Naive B cell (primary cell): Measurements from ENCODE around the gene NDFIP2. TPM values are rescaled to one million over a fixed set of nuclear protein-coding genes. Genes with fewer than 3 reads are reported as not detected.
A peak's percentile ranks its signal among the peaks of the same experiment; 100 is the strongest.
"Not testable (repeated sequence)": the region's sequence is repeated elsewhere in the genome, so short reads cannot be mapped to it uniquely, and the experiment has no call there.

Experiments
- ATAC-seq, 2 donors: fragments of 150-1000 bp; cut with Tn5 transposase; 2 replicates each; pipeline ENCODE4 v1.10.0; 2021; ENCODE audit warnings: low read depth in 2 of 2, mild to moderate bottlenecking in 2 of 2, moderate library complexity in 2 of 2
- DNase-seq: peaks from one replicate; pipeline ENCODE4 v3.0.0; 2022
- H3K27ac Mint-ChIP-seq, 6 donors: one replicate each; pipeline ENCODE4 v1.8.0; 2020 to 2022; ENCODE audit warnings: mild to moderate bottlenecking in 6 of 6, mixed read lengths in 6 of 6, moderate library complexity in 5 of 6, inconsistent platforms in 2 of 6
- H3K27me3 Mint-ChIP-seq, 3 donors: one replicate each; pipeline ENCODE4 v1.8.0; 2021 to 2022; ENCODE audit warnings: mixed read lengths in 3 of 3, mild to moderate bottlenecking in 1 of 3
- H3K36me3 Mint-ChIP-seq, 2 donors: one replicate each; pipeline ENCODE4 v1.8.0; 2020 to 2022; ENCODE audit warnings: mixed read lengths in 2 of 2, inconsistent platforms in 1 of 2, mild to moderate bottlenecking in 1 of 2
- H3K4me1 Mint-ChIP-seq, 3 donors: one replicate each; pipeline ENCODE4 v1.8.0; 2020 to 2022; ENCODE audit warnings: mixed read lengths in 3 of 3, inconsistent platforms in 1 of 3, mild to moderate bottlenecking in 1 of 3, moderate library complexity in 1 of 3
- H3K4me3 Mint-ChIP-seq, 8 donors: one replicate each; pipeline ENCODE4 v1.8.0; 2020 to 2022; ENCODE audit warnings: mild to moderate bottlenecking in 8 of 8, mixed read lengths in 8 of 8, moderate library complexity in 8 of 8, inconsistent platforms in 2 of 8
- H3K9me3 Mint-ChIP-seq, 7 donors: one replicate each; pipeline ENCODE4 v1.8.0; 2020 to 2022; ENCODE audit warnings: mixed read lengths in 7 of 7, mild to moderate bottlenecking in 5 of 7, inconsistent platforms in 2 of 7, moderate library complexity in 1 of 7
- polyA plus RNA-seq, 6 donors: library from polyadenylated mRNA; unstranded; fragments of 300-500 nt; fragmentation: Illumina TruSeq; gene quantifications; one replicate each; pipeline ENCODE4 v1.2.3, GENCODE V29; 2021; ENCODE audit warnings: low read depth in 6 of 6

Gene NDFIP2
- polyA plus RNA-seq, 6 donors from 2014 or later: 0.14 TPM; not detected in 5

- not testable (repeated sequence) for H3K4me1 Mint-ChIP-seq, ATAC-seq, H3K36me3 Mint-ChIP-seq, DNase-seq, H3K27me3 Mint-ChIP-seq, H3K27ac Mint-ChIP-seq, H3K4me3 Mint-ChIP-seq
- peaks cover 5 to 26% (median 18%) of the 10 kb centered on the region in 7 donors for H3K9me3 Mint-ChIP-seq
Measured at GRCh38 chr13:79573892-79574291, 92.9 kb downstream of the NDFIP2 start.

DNA sequence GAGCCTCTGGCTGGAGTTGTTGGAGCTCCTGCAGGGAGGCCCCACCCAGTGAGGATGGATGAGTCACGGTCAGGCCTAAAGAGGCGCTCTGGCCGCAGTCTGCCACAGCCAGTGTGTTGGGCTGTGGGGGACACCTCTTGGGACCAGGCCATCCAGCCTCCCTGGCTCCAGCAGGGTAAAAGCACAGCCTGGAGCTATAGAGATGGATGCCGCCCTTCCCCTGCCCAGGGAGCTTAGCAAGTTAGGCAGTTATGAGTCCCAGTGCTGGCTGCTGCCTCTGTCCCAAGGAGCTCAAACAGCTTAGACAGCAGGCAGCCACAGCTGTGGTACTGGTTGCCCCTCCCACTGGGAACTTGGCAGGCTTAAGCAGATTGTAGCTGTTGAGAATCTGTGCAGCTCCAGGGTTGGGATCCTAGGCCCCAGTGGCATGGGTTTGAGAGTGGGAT is 100.9 kb downstream of the NDFIP2 start:
- Mint-ChIP-seq H3K27ac (no peak overlapping the region), H3K36me3 (no peaks in the 10 kb centered on the region)
- ATAC-seq: no peak

GRCh38 chr13:79582896-79583295 is 101.9 kb downstream of the NDFIP2 start:
- Mint-ChIP-seq H3K27me3 (no peaks in the 10 kb centered on the region), H3K9me3 (peaks cover 2 to 18% (median 7%) of the 10 kb centered on the region in 7 donors), H3K4me3 (no peak overlapping the region), H3K4me1 (no peaks in the 10 kb centered on the region), H3K36me3 (no peaks in the 10 kb centered on the region), H3K27ac (no peak overlapping the region)
- DNase-seq (no peak), ATAC-seq (no peak)

More for the DNA sequence above, 100.9 kb downstream of the NDFIP2 start:
- H3K27me3 Mint-ChIP-seq: no peaks in the 10 kb centered on the region
- H3K4me1 Mint-ChIP-seq: no peaks in the 10 kb centered on the region
- peaks cover 8 to 27% (median 14%) of the 10 kb centered on the region in 7 donors for H3K9me3 Mint-ChIP-seq
- H3K4me3 Mint-ChIP-seq: no peak overlapping the region
- DNase-seq: no peak

GRCh38 chr13:79585033-79585432 is 104.1 kb downstream of the NDFIP2 start:
- peaks cover 3 to 26% (median 15%) of the 10 kb centered on the region in 7 donors for H3K9me3 Mint-ChIP-seq
- ATAC-seq: no peak
- H3K4me1 Mint-ChIP-seq: no peaks in the 10 kb centered on the region
- no peaks in the 10 kb centered on the region for H3K27me3 Mint-ChIP-seq
- DNase-seq: no peak
- H3K36me3 Mint-ChIP-seq: no peaks in the 10 kb centered on the region
- H3K27ac Mint-ChIP-seq: no peak overlapping the region
- H3K4me3 Mint-ChIP-seq: no peak overlapping the region

- DNase-seq (no peak), ATAC-seq (no peak)
- H3K4me1 Mint-ChIP-seq: no peaks in the 10 kb centered on the region
- no peaks in the 10 kb centered on the region for H3K27me3 Mint-ChIP-seq
- H3K4me3 Mint-ChIP-seq: no peak overlapping the region
- no peaks in the 10 kb centered on the region for H3K36me3 Mint-ChIP-seq
- H3K9me3 Mint-ChIP-seq: peaks cover 2 to 21% (median 13%) of the 10 kb centered on the region in 7 donors
- H3K27ac Mint-ChIP-seq: no peak overlapping the region
Measured at GRCh38 chr13:79589603-79590393, 108.8 kb downstream of the NDFIP2 start.

DNA sequence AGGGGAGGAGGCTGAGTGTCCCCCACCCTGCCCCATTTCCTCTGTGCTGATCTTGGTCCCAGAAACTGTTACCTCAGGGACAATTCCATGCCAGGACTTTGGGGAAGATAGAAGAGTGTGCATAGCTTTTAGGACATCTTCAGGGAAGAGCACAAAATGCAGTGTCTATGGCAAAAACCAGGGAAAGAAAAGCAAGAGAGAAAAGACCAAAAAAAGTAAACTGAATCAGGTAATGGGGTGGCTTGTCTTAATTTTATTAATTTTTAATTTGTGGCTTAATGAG is 109.4 kb downstream of the NDFIP2 start:
- DNase-seq (no peak), ATAC-seq (no peak)
- Mint-ChIP-seq H3K4me1 (no peaks in the 10 kb centered on the region), H3K27me3 (no peaks in the 10 kb centered on the region), H3K9me3 (peaks cover 0 to 17% (median 10%) of the 10 kb centered on the region in 7 donors), H3K4me3 (no peak overlapping the region), H3K36me3 (no peaks in the 10 kb centered on the region), H3K27ac (no peak overlapping the region)

DNA sequence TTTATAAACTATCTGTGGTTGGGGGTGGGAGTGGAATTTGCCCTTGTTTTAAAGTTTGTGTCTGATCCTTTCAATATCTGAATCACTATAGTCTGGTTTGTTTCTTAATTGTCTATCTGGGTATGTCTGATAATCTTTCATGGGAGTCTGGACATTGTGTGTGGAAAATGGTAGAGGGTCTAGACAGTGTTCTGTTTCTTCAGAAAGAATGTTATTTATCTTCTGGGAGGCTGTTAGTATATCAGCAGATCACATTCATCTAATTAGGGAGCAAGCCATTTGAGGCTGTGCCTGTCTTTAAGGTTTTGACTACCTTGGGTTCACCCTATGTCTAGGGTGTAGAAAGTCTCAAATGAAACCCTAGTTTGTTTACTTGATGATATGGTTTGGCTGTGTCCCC is 110.5 kb downstream of the NDFIP2 start:
- Mint-ChIP-seq H3K36me3 (no peaks in the 10 kb centered on the region), H3K27ac (no peak overlapping the region)
- no peak for DNase-seq

GRCh38 chr13:79593121-79593520 is 112.2 kb downstream of the NDFIP2 start:
- ATAC-seq: no peak

More for the DNA sequence above, 110.5 kb downstream of the NDFIP2 start:
- H3K27me3 Mint-ChIP-seq: no peaks in the 10 kb centered on the region
- ATAC-seq: no peak
- no peak overlapping the region for H3K4me3 Mint-ChIP-seq
- H3K9me3 Mint-ChIP-seq: peaks cover 0 to 13% (median 10%) of the 10 kb centered on the region in 7 donors
- H3K4me1 Mint-ChIP-seq: no peaks in the 10 kb centered on the region

DNA sequence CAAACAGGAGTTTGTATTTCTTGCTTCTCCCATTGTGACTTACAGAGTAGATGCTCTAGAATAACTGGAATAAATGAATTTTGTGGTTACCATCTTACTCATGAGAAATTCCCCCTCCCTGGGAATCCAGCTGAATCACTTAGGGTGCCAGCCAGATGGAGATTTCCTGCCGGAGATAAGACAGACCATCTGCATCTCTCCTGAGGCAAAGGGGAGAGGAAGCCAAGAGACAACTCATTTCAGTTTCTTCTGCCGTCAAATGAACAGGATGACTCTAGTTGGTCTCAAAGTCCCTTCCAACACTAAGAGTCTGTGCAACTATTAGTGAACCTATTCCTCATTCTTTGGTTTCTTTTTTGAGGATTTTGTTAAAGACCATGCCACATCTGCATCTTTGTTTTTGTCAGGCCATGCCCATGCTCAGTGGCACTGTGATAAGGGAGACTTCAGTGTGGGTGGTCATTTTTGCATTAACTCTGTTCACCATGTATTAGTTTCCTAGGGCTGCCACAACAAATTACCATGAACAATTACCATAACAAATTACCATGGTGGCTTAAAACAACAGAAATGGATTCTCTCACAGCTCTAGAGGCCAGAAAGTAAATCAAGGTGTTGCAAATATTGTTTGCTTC is 112.8 kb downstream of the NDFIP2 start:
- H3K9me3 Mint-ChIP-seq: peaks cover 0 to 6% (median 2%) of the 10 kb centered on the region in 7 donors
- no peaks in the 10 kb centered on the region for H3K36me3 Mint-ChIP-seq
- no peaks in the 10 kb centered on the region for H3K4me1 Mint-ChIP-seq
- no peak for ATAC-seq
- DNase-seq: no peak
- no peaks in the 10 kb centered on the region for H3K27me3 Mint-ChIP-seq
- H3K27ac Mint-ChIP-seq: no peak overlapping the region
- H3K4me3 Mint-ChIP-seq: no peak overlapping the region

More at GRCh38 chr13:79593121-79593520, 112.2 kb downstream of the NDFIP2 start:
- no peaks in the 10 kb centered on the region for H3K36me3 Mint-ChIP-seq
- H3K27ac Mint-ChIP-seq: no peak overlapping the region
- H3K9me3 Mint-ChIP-seq: peaks cover 0 to 11% (median 8%) of the 10 kb centered on the region in 7 donors
- DNase-seq: no peak
- H3K27me3 Mint-ChIP-seq: no peaks in the 10 kb centered on the region
- H3K4me3 Mint-ChIP-seq: peak overlapping the region in 1 of 8 donors; percentile 54
- no peaks in the 10 kb centered on the region for H3K4me1 Mint-ChIP-seq

DNA sequence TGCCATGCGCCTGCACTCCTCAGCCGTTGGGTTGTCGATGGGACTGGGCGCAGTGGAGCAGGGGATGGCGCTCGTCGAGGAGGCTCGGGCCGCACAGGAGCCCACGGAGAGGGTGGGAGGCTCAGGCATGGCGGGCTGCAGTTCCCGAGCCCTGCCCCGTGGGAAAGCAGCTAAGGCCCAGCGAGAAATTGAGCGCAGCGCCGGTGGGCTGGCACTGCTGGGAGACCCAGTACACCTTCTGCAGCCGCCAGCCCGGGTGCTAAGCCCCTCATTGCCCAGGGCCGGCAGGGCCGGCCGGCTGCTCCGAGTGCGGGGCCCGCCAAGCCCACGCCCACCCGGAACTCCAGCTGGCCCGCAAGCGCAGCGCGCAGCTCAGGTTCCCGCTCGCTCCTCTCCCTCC is 119.2 kb downstream of the NDFIP2 start:
- not testable (repeated sequence) for DNase-seq, H3K27me3 Mint-ChIP-seq, H3K27ac Mint-ChIP-seq, H3K4me1 Mint-ChIP-seq, H3K36me3 Mint-ChIP-seq, H3K4me3 Mint-ChIP-seq, ATAC-seq
- H3K9me3 Mint-ChIP-seq: peaks cover 0 to 13% (median 3%) of the 10 kb centered on the region in 7 donors

GRCh38 chr13:79602936-79603335 is 122.0 kb downstream of the NDFIP2 start:
- H3K27ac Mint-ChIP-seq: no peak overlapping the region
- H3K4me1 Mint-ChIP-seq: no peaks in the 10 kb centered on the region
- DNase-seq (no peak), ATAC-seq (no peak)
- H3K4me3 Mint-ChIP-seq: no peak overlapping the region
- H3K27me3 Mint-ChIP-seq: no peaks in the 10 kb centered on the region
- no peaks in the 10 kb centered on the region for H3K36me3 Mint-ChIP-seq
- H3K9me3 Mint-ChIP-seq: peaks cover 2 to 18% (median 6%) of the 10 kb centered on the region in 7 donors

- Mint-ChIP-seq H3K27me3 (no peaks in the 10 kb centered on the region), H3K4me3 (no peak overlapping the region), H3K9me3 (peaks cover 3 to 31% (median 8%) of the 10 kb centered on the region in 7 donors), H3K27ac (no peak overlapping the region), H3K4me1 (no peaks in the 10 kb centered on the region), H3K36me3 (no peaks in the 10 kb centered on the region)
- DNase-seq (no peak), ATAC-seq (no peak)
Measured at GRCh38 chr13:79604752-79605151, 123.8 kb downstream of the NDFIP2 start.
